Uterus (tissue), 4 donors: ENCODE results near the gene CAPZB. TPM values are rescaled to one million over a fixed set of nuclear protein-coding genes. Genes with fewer than 3 reads are reported as not detected.

ENCODE experiments used
- DNase-seq, 2 donors: peaks; one replicate each; pipeline ENCODE4 v3.0.0-alpha.2; 2019 to 2020
- H3K27ac ChIP-seq, 2 donors: fragments of 200-600 bp; sonication (generic); 1 replicate in 1 of 2; 2 replicates in 1 of 2; pipeline ENCODE4 v1.5.1; 2016 to 2018
- H3K27me3 ChIP-seq, 2 donors: fragments of 200-600 bp; sonication (generic); one replicate each; pipeline ENCODE4 v1.5.1; 2018 to 2019; ENCODE audit warnings: control low read depth in 1 of 2
- H3K36me3 ChIP-seq, 2 donors: fragments of 200-600 bp; sonication (generic); one replicate each; pipeline ENCODE4 v1.5.1; 2019; ENCODE audit warnings: control low read depth in 1 of 2
- H3K4me1 ChIP-seq, 2 donors: fragments of 200-600 bp; sonication (generic); one replicate each; pipeline ENCODE4 v1.5.1; 2018 to 2019; ENCODE audit warnings: control low read depth in 1 of 2
- H3K4me3 ChIP-seq, 2 donors: fragments of 200-600 bp; sonication (generic); 1 replicate in 1 of 2; 2 replicates in 1 of 2; pipeline ENCODE4 v1.5.1; 2018 to 2019; ENCODE audit warnings: mild to moderate bottlenecking in 1 of 2
- H3K9me3 ChIP-seq, 2 donors: fragments of 200-600 bp; sonication (generic); one replicate each; pipeline ENCODE4 v1.5.1; 2019; ENCODE audit warnings: control low read depth in 1 of 2
- CTCF ChIP-seq, 4 experiments: fragments of 200-600 bp in 2 of 4; fragments of 450-650 bp in 2 of 4; sonication (generic) in 2 of 4; IDR thresholded peaks; one replicate each; pipeline ENCODE4 v1.5.1; 2016 to 2019; ENCODE audit warnings: antibody characterized with exemption in 4 of 4, mild to moderate bottlenecking in 2 of 4, moderate library complexity in 1 of 4
- POLR2A ChIP-seq, 2 donors: fragments of 450-650 bp; IDR thresholded peaks; one replicate each; pipeline ENCODE4 v1.6.1; 2016; ENCODE audit warnings: antibody characterized with exemption in 2 of 2, mild to moderate bottlenecking in 1 of 2, moderate library complexity in 1 of 2
- intact Hi-C: fragments of 100-400 bp; cut with DNase I; formaldehyde crosslinking; loops from one replicate; pipeline ENCODE4 v1.15.1; 2023; ENCODE audit warnings: low total_unique reads
- total RNA-seq, 4 donors: library from RNA; depleted of rRNA in 3 of 4; stranded (reverse); fragments of >200 nt in 3 of 4; gene quantifications; one replicate each; pipeline versions ENCODE4 v1.1.0 to v1.2.4, GENCODE V29; 2014 to 2023
- donor health status: DM: yes; HTN: yes; CAD: no.

The CAPZB gene
- total RNA-seq, 4 donors from 2014 or later, result 94.4 to 281 (median 141) TPM

DNA sequence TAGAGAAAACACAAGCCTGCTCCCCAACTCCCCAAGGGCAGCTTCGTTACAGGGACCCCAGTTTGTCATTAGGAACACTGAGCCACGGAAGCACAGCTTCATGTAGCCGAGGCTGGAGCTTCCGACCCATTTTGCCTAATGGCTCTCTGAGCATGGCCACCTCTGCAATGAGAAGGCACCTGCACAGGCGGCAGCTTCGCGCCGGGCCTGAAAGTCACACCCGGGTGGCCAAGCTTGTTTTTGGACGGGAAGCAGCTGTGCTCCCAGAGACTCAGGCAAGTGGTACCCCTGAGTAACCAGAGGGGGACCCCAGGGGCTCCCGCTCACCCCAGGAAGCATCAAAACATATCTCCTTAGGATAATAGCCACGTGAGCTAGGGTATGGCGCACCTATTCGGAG is 92.3 kb downstream of the CAPZB start:
- no peaks in the 10 kb centered on the region for H3K9me3 ChIP-seq
- H3K27me3 ChIP-seq, result no peaks in the 10 kb centered on the region
- intact Hi-C loops, result loop anchor here (5.0 to 10.0 kb wide), 3 partner anchors 48 to 254 kb away; partner anchors contain the start of gene CAPZB
- no peak for TF ChIP-seq CTCF (IDR thresholded peaks at IDR 0.05)
- no peak for TF ChIP-seq POLR2A (IDR thresholded peaks at IDR 0.05)
- H3K27ac ChIP-seq, result peak overlapping the region; percentile 26 to 84
- no peak for DNase-seq
- no peaks in the 10 kb centered on the region for H3K36me3 ChIP-seq
- no peak overlapping the region for H3K4me3 ChIP-seq
- H3K4me1 ChIP-seq, result peaks cover 4 to 20% of the 10 kb centered on the region in 2 donors

DNA sequence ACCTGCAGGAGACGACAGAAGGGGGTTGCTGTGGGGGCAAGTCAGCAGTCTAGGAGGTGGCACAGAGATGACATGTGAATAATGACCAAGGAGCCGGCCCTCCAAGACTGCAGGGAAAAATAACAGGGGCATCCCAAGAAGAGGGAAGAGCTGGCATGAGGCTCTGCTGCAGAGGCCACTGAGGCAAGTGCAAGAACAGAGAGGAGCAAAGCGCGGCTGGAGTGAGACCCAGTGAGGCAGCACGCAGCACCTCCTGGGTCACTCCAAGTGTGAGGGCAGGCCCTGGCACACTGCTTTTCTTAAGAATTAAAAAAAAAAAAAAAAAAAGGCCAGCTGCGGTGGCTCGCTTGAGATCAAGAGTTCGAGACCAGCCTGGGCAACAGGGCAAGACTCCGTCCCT is 93.1 kb downstream of the CAPZB start:
- Histone ChIP-seq H3K27ac (peak overlapping the region; percentile 69 to 84), H3K27me3 (no peaks in the 10 kb centered on the region), H3K36me3 (no peaks in the 10 kb centered on the region), H3K4me3 (no peak overlapping the region), H3K4me1 (peaks cover 4 to 21% of the 10 kb centered on the region in 2 donors), H3K9me3 (no peaks in the 10 kb centered on the region)
- TF ChIP-seq CTCF (IDR thresholded peaks at IDR 0.05) (no peak), POLR2A (IDR thresholded peaks at IDR 0.05) (no peak)
- no peak for DNase-seq
- intact Hi-C loops, result loop anchor here (5.0 to 10.0 kb wide), 3 partner anchors 47 to 255 kb away; partner anchors contain the start of gene CAPZB

DNA sequence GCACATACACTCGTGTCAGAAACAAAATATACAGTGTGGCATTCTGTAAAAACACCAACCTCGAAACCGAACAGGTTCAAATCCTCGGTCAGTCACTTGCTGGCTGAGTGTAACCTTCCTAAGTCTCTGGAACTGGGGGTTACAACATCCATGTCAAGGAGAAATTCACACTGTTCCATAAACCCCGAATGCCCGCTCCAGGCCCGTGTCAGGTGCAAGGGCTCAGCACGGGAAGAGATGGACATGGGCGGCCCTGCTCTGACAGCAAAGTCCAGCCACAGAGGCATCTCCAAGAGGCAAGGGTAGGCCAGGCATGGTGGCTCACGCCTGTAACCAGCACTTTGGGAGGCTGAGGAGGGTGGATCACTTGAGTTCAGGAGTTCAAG is 93.8 kb downstream of the CAPZB start:
- Histone ChIP-seq H3K27me3 (no peaks in the 10 kb centered on the region), H3K4me3 (no peak overlapping the region), H3K4me1 (peaks cover 4 to 24% of the 10 kb centered on the region in 2 donors), H3K27ac (peak overlapping the region; percentile 69 to 84), H3K36me3 (no peaks in the 10 kb centered on the region), H3K9me3 (no peaks in the 10 kb centered on the region)
- DNase-seq, result no peak
- TF ChIP-seq CTCF (IDR thresholded peaks at IDR 0.05), result no peak
- no peak for TF ChIP-seq POLR2A (IDR thresholded peaks at IDR 0.05)
- intact Hi-C loops, result loop anchor here (5.0 to 10.0 kb wide), 3 partner anchors 47 to 256 kb away; partner anchors contain the start of gene CAPZB

DNA sequence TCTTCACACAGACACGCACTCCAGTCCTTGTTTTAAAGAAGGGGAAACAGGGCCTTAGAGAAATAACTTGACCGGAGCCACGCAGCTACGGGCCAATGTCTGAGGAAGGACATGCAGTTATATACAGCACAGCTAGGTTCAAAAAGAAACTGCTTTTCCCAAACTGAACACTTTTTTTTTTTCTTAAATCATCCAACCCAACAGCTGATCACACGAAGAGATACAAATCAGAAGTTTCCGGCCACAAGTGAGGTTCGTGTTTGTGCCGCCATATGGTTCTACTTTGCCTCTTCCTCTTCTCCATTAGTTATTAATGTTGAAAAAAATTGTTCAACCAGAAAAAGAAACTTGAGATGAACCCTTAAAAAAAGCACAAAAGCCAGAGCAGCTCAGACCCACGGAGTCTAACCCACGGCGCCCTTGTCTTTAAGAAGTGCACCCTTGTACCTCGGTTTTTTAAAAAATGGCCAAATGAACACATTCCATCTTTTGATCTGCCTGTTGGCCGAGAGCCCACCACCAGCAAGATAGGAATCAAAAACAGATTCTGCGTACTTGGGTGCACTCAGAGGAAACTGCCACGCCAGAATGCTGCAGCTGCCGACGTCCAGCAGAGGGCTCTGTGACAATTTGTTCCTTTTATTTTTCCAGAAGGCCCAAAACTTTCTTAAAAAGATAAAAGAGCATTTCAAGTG is 94.3 kb downstream of the CAPZB start:
- Histone ChIP-seq H3K4me3 (peak overlapping the region in 1 of 2 donors; percentile 16), H3K27ac (peak overlapping the region; percentile 69 to 84), H3K4me1 (peaks cover 4 to 28% of the 10 kb centered on the region in 2 donors), H3K36me3 (no peaks in the 10 kb centered on the region), H3K27me3 (no peaks in the 10 kb centered on the region), H3K9me3 (no peaks in the 10 kb centered on the region)
- intact Hi-C loops, result loop anchor here (5.0 to 10.0 kb wide), 3 partner anchors 46 to 256 kb away; partner anchors contain the start of gene CAPZB
- peak; percentile 68 to 90 (median 84) for TF ChIP-seq CTCF (IDR thresholded peaks at IDR 0.05)
- no peak for TF ChIP-seq POLR2A (IDR thresholded peaks at IDR 0.05)
- peak; percentile 69 to 73 for DNase-seq

DNA sequence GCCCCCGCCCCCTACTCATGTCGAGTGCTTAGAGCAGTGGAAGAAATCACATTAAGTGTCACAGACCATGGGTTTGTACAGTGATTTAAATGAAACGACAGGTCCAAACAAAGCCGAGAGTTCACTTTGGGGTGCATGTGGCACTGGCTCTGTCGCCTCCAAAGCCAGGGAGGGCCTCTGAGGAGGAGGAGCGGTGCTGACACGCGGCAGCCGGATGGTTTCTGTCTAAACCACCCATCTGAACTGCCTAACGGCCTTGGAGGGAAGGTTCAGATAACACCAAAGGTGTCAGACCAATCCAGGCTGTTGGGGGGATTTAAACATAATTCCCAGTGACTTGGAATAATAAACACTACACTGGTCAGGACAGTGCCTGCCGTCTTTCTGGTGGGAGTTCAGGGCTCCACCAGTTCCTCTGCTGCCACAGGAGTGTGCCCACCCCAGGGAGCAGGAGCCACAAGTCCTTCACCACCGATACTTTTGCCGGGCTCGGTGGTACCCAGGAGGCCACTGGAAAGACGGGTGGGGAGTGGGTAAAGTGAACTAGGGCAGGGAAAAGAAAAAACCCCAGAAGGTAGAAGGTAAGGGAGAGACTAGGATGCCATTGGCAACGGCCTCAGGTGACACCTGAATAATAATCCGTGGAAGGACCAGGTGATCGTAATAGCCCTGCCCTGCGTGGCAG is 95.0 kb downstream of the CAPZB start:
- intact Hi-C loops, result loop anchor here (5.0 to 10.0 kb wide), 3 partner anchors 46 to 257 kb away; partner anchors contain the start of gene CAPZB
- no peak for TF ChIP-seq CTCF (IDR thresholded peaks at IDR 0.05)
- TF ChIP-seq POLR2A (IDR thresholded peaks at IDR 0.05), result no peak
- peak overlapping the region; percentile 69 to 84 for H3K27ac ChIP-seq
- peaks cover 10 to 26% of the 10 kb centered on the region in 2 donors for H3K4me1 ChIP-seq
- no peak overlapping the region for H3K4me3 ChIP-seq
- no peaks in the 10 kb centered on the region for H3K27me3 ChIP-seq
- DNase-seq, result no peak
- H3K9me3 ChIP-seq, result no peaks in the 10 kb centered on the region
- no peaks in the 10 kb centered on the region for H3K36me3 ChIP-seq
